HepG2 (cell line): Measurements from ENCODE around the gene USP24. TPM values are rescaled to one million over a fixed set of nuclear protein-coding genes. Genes with fewer than 3 reads are reported as not detected.

Experiments
- ATAC-seq: fragments of 200-7000 bp; cut with Tn5 transposase; 3 replicates; pipeline ENCODE4 v1.9.1; 2020; ENCODE audit warnings: mild to moderate bottlenecking, moderate library complexity
- BruUV-seq: library from RNA; stranded (reverse); fragments of 400-500 nt; replicated peaks from 2 replicates; lab custom pipeline; 2021; lab: Mats Ljungman, UMichigan
- CTCF ChIA-PET: fragments of 300-600 bp; formaldehyde crosslinking; extraction: SDS; loops from one replicate; lab custom pipeline; 2021; ENCODE audit warnings: low total read pairs, inconsistent platforms, low intra/inter-chr PET ratio; lab: Yijun Ruan, JAX
- POLR2A ChIA-PET: fragments of 350-600 bp; sonication (Branson Sonifier 250); formaldehyde crosslinking; loops from one replicate; lab custom pipeline; 2020; ENCODE audit warnings: antibody characterized with exemption, inconsistent platforms; lab: Yijun Ruan, JAX
- DNase-seq: peaks from one replicate; pipeline ENCODE4 v3.0.0-alpha.2; 2015; ENCODE audit warnings: low spot score
- FAIRE-seq: peaks from 3 replicates; lab custom pipeline; 2011; peaks lifted over from hg19 to GRCh38; lab: Jason Lieb, UNC
- H2AFZ ChIP-seq: one replicate; pipeline ENCODE4 v1.6.1; 2011; ENCODE audit warnings: low read length, inconsistent platforms
- H3K27ac ChIP-seq: fragments of 300-600 bp; 3 replicates; pipeline ENCODE4 v1.8.0; 2011; ENCODE audit warnings: mixed run types, mild to moderate bottlenecking, mixed read lengths, low read length, inconsistent platforms; ENCODE audit not compliant: insufficient read depth; ENCODE audit errors: extremely low read length
- H3K27me3 ChIP-seq, 2 experiments: fragments of 200-600 bp in 1 of 2; 2 replicates in 1 of 2; 3 replicates in 1 of 2; pipeline versions ENCODE4 v1.6.0 to v1.8.0; 2011; ENCODE audit warnings: low read length in 2 of 2, mild to moderate bottlenecking in 2 of 2, moderate library complexity in 2 of 2, inconsistent platforms in 1 of 2; ENCODE audit not compliant: insufficient read depth in 2 of 2, control insufficient read depth in 1 of 2
- H3K36me3 ChIP-seq, 2 experiments: fragments of 200-600 bp in 1 of 2; replicated peaks in 1 of 2; 2 replicates in 1 of 2; 3 replicates in 1 of 2; pipeline versions ENCODE4 v1.5.1 to v1.8.0; 2011; ENCODE audit warnings: low read length in 2 of 2, inconsistent platforms in 1 of 2; ENCODE audit not compliant: insufficient read depth in 2 of 2, control insufficient read depth in 1 of 2
- H3K4me1 ChIP-seq: 2 replicates; pipeline ENCODE4 v1.5.1; 2012; ENCODE audit warnings: low read length, inconsistent platforms; ENCODE audit not compliant: insufficient read depth
- H3K4me2 ChIP-seq: 2 replicates; pipeline ENCODE4 v1.6.0; 2011; ENCODE audit warnings: low read depth, low read length, inconsistent platforms
- H3K4me3 ChIP-seq, 3 experiments: fragments of 200-600 bp in 1 of 3; sonication (generic), shearing (Covaris generic) in 1 of 3; replicated peaks in 1 of 3; 2 replicates each; pipeline ENCODE4 v1.5.1; 2011 to 2016; ENCODE audit warnings: low read length in 3 of 3, inconsistent platforms in 2 of 3, low read depth in 2 of 3, mild to moderate bottlenecking in 2 of 3, control low read depth in 1 of 3, mixed read lengths in 1 of 3; ENCODE audit not compliant: insufficient read depth in 1 of 3
- H3K79me2 ChIP-seq: one replicate; pipeline ENCODE4 v1.6.1; 2011; ENCODE audit warnings: low read length, inconsistent platforms; ENCODE audit not compliant: insufficient read depth
- H3K9ac ChIP-seq: 2 replicates; pipeline ENCODE4 v1.6.0; 2011; ENCODE audit warnings: mild to moderate bottlenecking, low read depth, low read length, inconsistent platforms; ENCODE audit not compliant: insufficient read depth
- H3K9me3 ChIP-seq: 2 replicates; pipeline ENCODE4 v1.5.1; 2012; ENCODE audit warnings: mild to moderate bottlenecking, low read length
- H4K20me1 ChIP-seq: 2 replicates; pipeline ENCODE4 v1.6.0; 2011; ENCODE audit warnings: inconsistent platforms, mild to moderate bottlenecking, low read length, moderate library complexity; ENCODE audit not compliant: insufficient read depth
- ATF7-NPFF ChIP-seq: sonication (generic); formaldehyde crosslinking; IDR thresholded peaks from 2 replicates; pipeline ENCODE4 v1.8.1; 2023; ENCODE audit warnings: mild to moderate bottlenecking, low read depth, missing genetic modification reagents, moderate library complexity
- GABPB1 ChIP-seq: IDR thresholded peaks from 2 replicates; pipeline ENCODE4 v1.6.1; 2016; ENCODE audit warnings: mild to moderate bottlenecking, missing genetic modification reagents, moderate library complexity, missing compliant biosample characterization
- GLI4 ChIP-seq: sonication (generic); formaldehyde crosslinking; IDR thresholded peaks from 2 replicates; pipeline ENCODE4 v1.5.1; 2020; ENCODE audit warnings: missing genetic modification reagents, mild to moderate bottlenecking, moderate library complexity, borderline replicate concordance
- HIC2 ChIP-seq: sonication (generic); formaldehyde crosslinking; IDR thresholded peaks from 2 replicates; pipeline ENCODE4 v1.9.0; 2022; ENCODE audit warnings: low read depth, missing genetic modification reagents
- HNRNPL ChIP-seq: fragments of 200-400 bp; formaldehyde crosslinking; IDR thresholded peaks from 2 replicates; pipeline ENCODE4 v1.6.1; 2017; ENCODE audit warnings: mild to moderate bottlenecking, low read depth, low read length
- SIN3A ChIP-seq: IDR thresholded peaks from 2 replicates; pipeline ENCODE4 v1.6.1; 2011; ENCODE audit warnings: low read depth, mild to moderate bottlenecking, control low read depth, low read length, borderline replicate concordance
- ZBTB26 ChIP-seq: IDR thresholded peaks from 2 replicates; pipeline ENCODE4 v1.6.1; 2016; ENCODE audit warnings: missing compliant biosample characterization, missing genetic modification reagents, borderline replicate concordance
- ZNF263 ChIP-seq: sonication (generic); formaldehyde crosslinking; IDR thresholded peaks from 2 replicates; pipeline ENCODE4 v1.4.0; 2020; ENCODE audit warnings: missing genetic modification reagents
- ZNF468 ChIP-seq: sonication (generic); formaldehyde crosslinking; IDR thresholded peaks from 2 replicates; pipeline ENCODE4 v1.8.0; 2022; ENCODE audit warnings: mild to moderate bottlenecking, moderate library complexity, missing genetic modification reagents
- ZNF503 ChIP-seq: sonication (generic); formaldehyde crosslinking; IDR thresholded peaks from 2 replicates; pipeline ENCODE4 v1.4.0; 2020; ENCODE audit warnings: missing genetic modification reagents
- ZNF556 ChIP-seq: sonication (generic); formaldehyde crosslinking; IDR thresholded peaks from 2 replicates; pipeline ENCODE4 v1.4.0; 2020; ENCODE audit warnings: mild to moderate bottlenecking, missing genetic modification reagents, borderline replicate concordance
- ZNF558 ChIP-seq: sonication (generic); formaldehyde crosslinking; IDR thresholded peaks from 2 replicates; pipeline ENCODE4 v1.9.0; 2022; ENCODE audit warnings: mild to moderate bottlenecking, missing genetic modification reagents, borderline replicate concordance
- ZNF572 ChIP-seq: sonication (generic); formaldehyde crosslinking; IDR thresholded peaks from 2 replicates; pipeline ENCODE4 v1.5.1; 2020; ENCODE audit warnings: mild to moderate bottlenecking, missing genetic modification reagents
- ZNF576 ChIP-seq: sonication (generic); formaldehyde crosslinking; IDR thresholded peaks from 2 replicates; pipeline ENCODE4 v1.4.0; 2020; ENCODE audit warnings: mild to moderate bottlenecking, missing genetic modification reagents
- ZNF747 ChIP-seq: sonication (generic); formaldehyde crosslinking; IDR thresholded peaks from 2 replicates; pipeline ENCODE4 v1.8.1; 2023; ENCODE audit warnings: missing genetic modification reagents, mild to moderate bottlenecking, borderline replicate concordance
- ZNF883 ChIP-seq: sonication (generic); formaldehyde crosslinking; IDR thresholded peaks from 2 replicates; pipeline ENCODE4 v1.5.1; 2020; ENCODE audit warnings: mild to moderate bottlenecking, missing genetic modification reagents; ENCODE audit errors: not compliant biosample characterization
- WGBS: methylation state at CpG from one replicate; pipeline ENCODE4 v1.1.6; 2017; ENCODE audit warnings: low lambda C conversion rate; 5-methylcytosine and 5-hydroxymethylcytosine counted together
- in situ Hi-C: cut with HindIII; loops from 2 replicates; pipeline ENCODE4 v1.10.0; 2017; ENCODE audit warnings: low pct_unique_long_range_greater_than_20kb; ENCODE audit not compliant: extremely low pct_ligation_motif_present
- intact Hi-C: fragments of 100-400 bp; cut with micrococcal nuclease; formaldehyde crosslinking; loops from one replicate; pipeline ENCODE4 v1.10.0; 2022; ENCODE audit not compliant: unreplicated experiment
- polyA plus RNA-seq, 8 experiments: library from polyadenylated mRNA; depleted of rRNA in 3 of 8; stranded (reverse) in 7 of 8; unstranded in 1 of 8; fragments of >200 nt; fragmentation: Illumina TruSeq in 4 of 8; extraction: Trizol in 4 of 8; gene quantifications; 2 replicates each; pipeline versions ENCODE4 v1.2.1 to v1.2.3, GENCODE V29; 2011 to 2016; ENCODE audit warnings: low read depth in 4 of 8, missing spikeins in 1 of 8, mixed read lengths in 1 of 8; ENCODE audit not compliant: insufficient read depth in 1 of 8
- total RNA-seq, 5 experiments: library from RNA; depleted of rRNA; stranded (reverse); fragments of >200 nt; fragmentation: Illumina TruSeq; extraction: Trizol; gene quantifications; 2 replicates each; pipeline ENCODE4 v1.2.3, GENCODE V29; 2016; ENCODE audit warnings: low read depth in 1 of 5

USP24 gene
- total and polyA plus RNA-seq, 2 of the 13 experiments (the other 11 are each of a cell fraction or from before 2014, with no cell fraction given), result 18.8 to 47.6 TPM

GRCh38 chr1:55040083-55040932 lies 174.9 kb downstream of the USP24 start:
- Histone ChIP-seq H3K9ac (peak overlapping the region; percentile 77), H3K27ac (peak overlapping the region; percentile 82), H3K27me3 (no peaks in the 10 kb centered on the region; a peak in 1 of 5 replicates), H3K4me3 (peak overlapping the region; percentile 69 to 87 (median 76)), H3K9me3 (no peaks in the 10 kb centered on the region), H2AFZ (no peak overlapping the region), H4K20me1 (peaks cover 38% of the 10 kb centered on the region), H3K79me2 (peaks cover 62% of the 10 kb centered on the region), H3K4me1 (peaks cover 82% of the 10 kb centered on the region), H3K4me2 (peak overlapping the region; percentile 94), H3K36me3 (peaks cover 3 to 15% of the 10 kb centered on the region in 2 experiments)
- POLR2A ChIA-PET, result interaction anchor here (1.6 kb wide), 1 partner anchor 9 kb away, joined by 5 read pairs; no protein-coding TSS in a partner anchor
- no peak for DNase-seq
- in situ Hi-C loops, result no loop called here
- CTCF ChIA-PET, result no interaction called here
- intact Hi-C loops, result no loop called here
- peak; percentile 13 for ATAC-seq
- 0% methylated on average over 18 of the region's 49 CpGs for WGBS
- BruUV-seq, result TSS peak; percentile 43
- FAIRE-seq, result no peak
- peak; percentile 53; the same call in 1 of the 2 replicates for TF ChIP-seq ZNF747 (CRISPR knock-in tag)
- 0 out of 2 replicates have a peak, but pooled peaks have one; percentile 13 for TF ChIP-seq ZNF468
- TF ChIP-seq ZNF263 (CRISPR knock-in tag), result peak; percentile 92
- 0 out of 2 replicates have a peak, but pooled peaks have one; percentile 26 for TF ChIP-seq GABPB1 (CRISPR knock-in tag)
- peak; percentile 18 for TF ChIP-seq ZNF883 (CRISPR knock-in tag)
- TF ChIP-seq HNRNPL, result 0 out of 2 replicates have a peak, but pooled peaks have one; percentile 16
- 0 out of 2 replicates have a peak, but pooled peaks have one; percentile 8 for TF ChIP-seq HIC2 (CRISPR knock-in tag)
- TF ChIP-seq ZBTB26 (CRISPR knock-in tag), result 0 out of 2 replicates have a peak, but pooled peaks have one; percentile 8
- TF ChIP-seq SIN3A, result peak; percentile 11; the same call in 1 of the 2 replicates
- TF ChIP-seq ATF7-NPFF, result no peak
- TF ChIP-seq ZNF556 (CRISPR knock-in tag), result 0 out of 2 replicates have a peak, but pooled peaks have one; percentile 10
- TF ChIP-seq ZNF572 (CRISPR knock-in tag), result 0 out of 2 replicates have a peak, but pooled peaks have one; percentile 40
- peak; percentile 25; the same call in 1 of the 2 replicates for TF ChIP-seq ZNF558 (CRISPR knock-in tag)
- TF ChIP-seq ZNF576, result 0 out of 2 replicates have a peak, but pooled peaks have one; percentile 4
- TF ChIP-seq ZNF503, result 0 out of 2 replicates have a peak, but pooled peaks have one; percentile 7
- TF ChIP-seq GLI4, result no peak
